ENCODE measurements around the gene TGM1.

TGM1 gene

DNA sequence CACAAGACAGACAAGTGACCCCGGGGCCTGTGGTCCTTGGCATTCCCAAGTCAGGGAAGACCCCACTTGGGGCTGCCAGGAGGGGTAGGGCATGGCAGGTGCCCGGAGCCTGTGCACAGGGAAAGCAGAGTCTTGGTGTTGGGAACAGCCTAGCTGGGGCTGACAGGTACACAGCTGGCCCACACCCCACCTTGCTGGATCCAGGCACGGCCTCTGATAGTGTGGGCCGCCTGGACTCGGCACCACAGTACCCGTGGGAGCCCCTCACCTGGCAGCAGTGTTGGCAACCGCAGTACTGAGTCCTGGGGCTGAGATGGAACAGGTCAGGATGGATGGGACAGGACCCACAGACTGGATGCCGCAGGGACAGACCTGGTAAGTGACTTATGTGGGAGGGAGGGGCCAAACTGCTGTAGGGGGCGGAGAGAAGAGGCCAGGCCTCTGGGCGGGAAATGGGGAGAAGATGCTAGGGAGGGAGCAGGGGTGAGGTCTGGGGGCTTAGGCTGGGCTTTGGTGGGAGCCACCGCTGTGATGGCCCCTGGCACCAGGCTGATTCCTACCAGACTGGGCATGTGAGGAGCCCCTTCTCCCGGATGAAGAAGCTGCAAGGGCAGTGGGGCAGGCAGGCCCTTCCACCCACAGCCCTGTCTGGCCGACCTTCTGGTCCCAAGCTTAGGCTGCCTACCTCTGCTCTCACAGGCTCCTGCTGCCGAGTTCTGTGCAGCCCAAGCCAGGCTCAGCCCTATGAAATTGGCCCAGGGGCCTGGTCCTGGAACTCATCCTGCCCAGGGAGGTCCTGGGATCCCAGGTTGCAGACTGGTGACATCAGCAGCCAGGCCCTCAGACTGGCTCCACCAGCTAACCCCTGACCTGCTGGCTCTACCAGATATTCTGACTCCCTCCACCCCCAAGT is at the start of gene TGM1:
TGM1 (minus strand) TSS at position 357 of the 913 bp plus-strand sequence. CDS start 825 bp downstream, outside the sequence.
- no peak for DNase-seq

DNA sequence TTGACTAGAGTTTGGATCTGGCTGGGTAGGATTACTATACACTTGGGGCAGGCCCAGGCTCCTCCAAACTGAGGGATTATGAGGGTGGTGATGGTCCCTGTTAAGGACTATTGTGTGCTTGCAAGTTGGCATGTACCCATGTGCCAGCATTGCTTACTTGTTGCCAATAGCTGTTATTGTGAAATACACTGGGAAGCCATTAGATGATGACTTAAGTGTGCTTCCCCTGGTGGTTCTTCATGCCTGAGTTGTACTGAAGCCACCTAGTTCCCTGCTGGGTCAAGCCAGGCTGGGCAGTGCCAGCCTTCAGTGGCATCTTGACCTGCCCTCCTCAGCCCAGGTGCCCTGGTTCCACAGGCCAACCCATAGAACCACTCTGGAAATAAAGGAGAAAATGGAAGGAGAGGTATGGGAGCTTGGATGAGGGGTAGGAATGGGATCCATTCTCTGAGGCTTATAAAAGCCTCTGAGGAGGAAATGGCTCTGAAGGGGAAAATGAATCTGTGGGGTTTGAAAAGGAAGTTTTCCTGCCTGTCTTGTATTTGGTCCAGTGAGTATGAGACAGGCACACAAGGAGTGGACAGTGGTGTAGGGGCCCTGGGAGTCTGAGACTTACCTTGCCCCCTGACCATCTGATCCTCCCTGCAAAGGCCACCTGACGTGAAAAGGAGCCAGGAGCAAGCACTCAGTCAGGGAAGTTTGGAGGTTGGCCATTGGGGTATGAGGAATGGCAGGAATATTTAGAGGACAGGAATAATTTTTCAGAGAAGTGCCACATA is 49.0 kb upstream of the TGM1 start:
- no peak for DNase-seq

GRCh38 chr14:24310646-24311604 is 47.9 kb upstream of the TGM1 start, which contains the start of gene LTB4R:
LTB4R (plus strand) TSS chr14:24311502; CDS start chr14:24315652, 4,150 bp downstream.
- peak; percentile 79 for DNase-seq

DNA sequence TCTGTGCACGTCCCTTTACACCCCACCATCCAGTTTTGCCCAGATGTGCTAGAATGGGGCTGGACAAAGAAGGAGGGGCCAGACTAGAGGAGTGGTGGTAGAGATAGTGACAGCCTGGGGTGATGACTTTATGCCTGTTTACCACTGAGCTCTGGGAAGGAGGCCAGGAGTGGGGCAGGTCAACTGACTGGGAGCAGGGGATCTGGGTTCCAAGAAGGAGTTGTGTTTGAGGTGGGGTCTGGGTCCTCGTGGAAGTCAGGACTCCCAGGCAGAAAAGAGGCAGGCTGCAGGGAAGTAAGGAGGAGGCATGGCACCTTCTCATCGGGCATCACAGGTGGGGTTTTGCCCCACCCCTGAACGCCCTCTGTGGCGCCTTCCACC is 47.3 kb upstream of the TGM1 start:
- DNase-seq = no peak

- no peak for DNase-seq
Measured at GRCh38 chr14:24309538-24310264, 46.7 kb upstream of the TGM1 start, which contains the start of gene LTB4R2. LTB4R2 (plus strand) TSS chr14:24310140; CDS start chr14:24310665, 525 bp downstream.

- DNase-seq = no peak
Measured at GRCh38 chr14:24308342-24309124, 45.6 kb upstream of the TGM1 start.

DNA sequence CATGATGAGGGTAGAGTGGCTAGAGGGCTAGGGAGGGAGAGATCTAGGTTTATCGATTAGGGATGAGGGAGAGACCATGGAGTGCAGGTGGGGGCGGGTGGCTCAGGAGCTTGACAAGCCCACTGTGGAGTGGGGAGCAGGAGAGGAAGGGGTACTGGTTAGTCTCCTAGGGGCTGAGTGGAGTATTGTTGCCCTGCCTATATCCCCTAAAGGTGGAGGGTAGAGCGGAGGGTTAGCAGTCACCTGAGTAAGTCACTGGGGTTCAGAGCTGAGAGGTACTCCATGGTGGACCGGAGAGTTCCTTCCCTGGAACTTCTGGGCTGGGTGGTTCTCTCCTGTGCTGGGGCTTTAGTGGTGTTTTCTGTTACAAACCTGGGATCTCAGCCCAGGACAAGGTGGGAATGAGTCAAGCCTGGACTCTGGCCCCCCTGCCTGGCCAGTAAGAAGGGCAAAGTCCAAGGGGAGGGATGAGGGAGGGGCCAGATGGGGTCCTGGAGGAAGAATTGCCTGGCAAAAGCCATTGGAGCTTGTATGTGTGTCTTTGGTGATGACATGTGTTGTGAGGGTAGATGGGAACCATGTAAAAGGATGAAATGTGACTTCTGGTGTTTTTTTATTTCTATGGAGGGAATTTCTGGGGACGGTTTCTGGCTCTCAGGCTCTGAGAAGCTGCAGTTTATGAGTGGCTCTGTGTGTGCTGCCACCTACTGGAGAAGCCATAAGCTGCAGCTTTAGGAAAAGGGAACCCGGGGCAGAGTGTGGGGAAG is 44.8 kb upstream of the TGM1 start, which contains the start of gene CIDEB:
CIDEB (minus strand) TSS at position 403 of the 767 bp plus-strand sequence; CDS start at position 284, 119 bp downstream.
- DNase-seq = peak; percentile 75

GRCh38 chr14:24307156-24307574 is 44.2 kb upstream of the TGM1 start:
- DNase-seq = no peak

- DNase-seq = no peak
Measured at GRCh38 chr14:24304019-24304387, 41.0 kb upstream of the TGM1 start.

DNA sequence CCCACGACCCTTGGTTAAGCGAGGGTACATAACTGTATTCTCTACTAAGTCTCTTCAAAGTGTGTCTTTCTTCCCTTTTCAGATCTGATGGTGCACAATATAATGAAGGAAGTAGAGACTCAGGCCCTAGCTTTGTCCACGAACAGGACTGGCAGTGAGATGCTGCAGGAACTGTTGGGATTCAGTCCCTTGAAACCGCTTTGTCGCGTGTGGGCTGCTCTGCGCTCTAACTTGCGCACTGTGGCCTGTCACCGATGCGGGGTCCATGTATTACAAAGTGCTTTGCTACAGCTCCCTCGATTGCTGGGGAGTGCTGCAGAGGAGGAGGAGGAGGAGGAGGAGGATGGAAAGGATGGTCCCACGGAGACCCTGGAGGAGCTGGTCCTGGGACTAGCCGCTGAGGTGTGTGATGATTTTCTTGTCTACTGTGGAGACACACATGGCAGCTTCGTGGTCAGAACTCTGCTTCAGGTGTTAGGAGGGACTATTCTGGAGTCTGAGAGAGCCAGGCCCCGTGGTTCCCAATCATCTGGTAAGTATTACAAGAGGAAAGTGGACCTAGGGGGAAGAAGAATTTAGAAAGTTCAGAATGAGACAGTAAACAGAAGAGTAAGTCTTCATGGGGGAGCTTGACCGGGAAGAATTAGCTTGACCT is 37.5 kb upstream of the TGM1 start:
- DNase-seq = no peak

DNA sequence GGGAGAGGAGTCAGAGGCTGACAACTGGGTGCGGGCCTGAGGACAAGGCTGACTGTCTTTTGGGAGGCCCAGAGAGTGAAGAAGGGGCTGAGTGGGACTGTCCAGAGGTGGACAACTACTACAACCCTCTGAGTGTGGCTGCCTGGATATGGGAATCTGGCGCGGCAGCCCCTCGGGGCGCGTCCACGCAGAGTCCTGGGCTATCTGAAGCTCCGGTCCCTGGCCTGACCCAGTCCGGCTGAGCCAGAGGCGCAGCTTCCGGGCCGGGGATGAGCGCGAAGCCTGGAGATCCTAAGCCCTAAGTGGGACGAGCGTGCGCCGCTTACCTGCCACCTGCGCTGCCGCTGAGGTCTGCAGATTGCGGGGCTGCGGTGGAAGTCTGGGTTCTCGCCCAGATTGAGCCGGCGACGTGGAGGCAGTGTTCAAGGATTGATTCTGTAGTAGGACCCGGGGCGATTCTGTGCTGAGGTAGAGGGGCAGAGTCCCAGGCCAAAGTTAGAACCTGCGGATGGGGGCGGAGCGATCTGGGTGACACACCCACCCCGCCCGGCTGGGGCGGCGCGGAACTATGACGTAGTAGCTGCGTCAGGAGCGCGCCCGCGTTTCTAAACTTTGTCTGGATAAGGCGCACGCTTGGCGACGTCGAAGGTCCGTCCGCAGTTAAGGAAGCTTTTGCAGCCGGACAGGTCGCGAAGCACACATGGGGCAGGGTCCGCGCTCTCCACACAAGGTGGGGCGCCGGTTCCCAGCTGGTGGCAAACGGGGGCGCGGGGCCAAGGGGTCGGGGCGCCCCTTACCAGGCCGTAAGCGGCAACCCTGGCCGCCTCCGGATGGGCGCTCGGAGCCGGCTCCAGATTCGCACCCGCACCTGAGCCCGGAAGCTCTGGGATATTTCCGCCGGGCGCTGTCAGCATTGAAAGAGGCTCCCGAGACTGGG is 36.5 kb upstream of the TGM1 start, which contains the start of the genes DHRS1 and NOP9:
DHRS1 (minus strand) TSS at position 526 of the 937 bp plus-strand sequence. CDS start 674 bp downstream, outside the sequence.
NOP9 (plus strand) TSS at position 596 of the 937 bp plus-strand sequence; CDS start at position 701, 105 bp downstream.
- DNase-seq = peak; percentile 92

GRCh38 chr14:24298892-24299254 is 35.9 kb upstream of the TGM1 start:
- DNase-seq = no peak

- DNase-seq = no peak
Measured at GRCh38 chr14:24297190-24297964, 34.4 kb upstream of the TGM1 start.

DNA sequence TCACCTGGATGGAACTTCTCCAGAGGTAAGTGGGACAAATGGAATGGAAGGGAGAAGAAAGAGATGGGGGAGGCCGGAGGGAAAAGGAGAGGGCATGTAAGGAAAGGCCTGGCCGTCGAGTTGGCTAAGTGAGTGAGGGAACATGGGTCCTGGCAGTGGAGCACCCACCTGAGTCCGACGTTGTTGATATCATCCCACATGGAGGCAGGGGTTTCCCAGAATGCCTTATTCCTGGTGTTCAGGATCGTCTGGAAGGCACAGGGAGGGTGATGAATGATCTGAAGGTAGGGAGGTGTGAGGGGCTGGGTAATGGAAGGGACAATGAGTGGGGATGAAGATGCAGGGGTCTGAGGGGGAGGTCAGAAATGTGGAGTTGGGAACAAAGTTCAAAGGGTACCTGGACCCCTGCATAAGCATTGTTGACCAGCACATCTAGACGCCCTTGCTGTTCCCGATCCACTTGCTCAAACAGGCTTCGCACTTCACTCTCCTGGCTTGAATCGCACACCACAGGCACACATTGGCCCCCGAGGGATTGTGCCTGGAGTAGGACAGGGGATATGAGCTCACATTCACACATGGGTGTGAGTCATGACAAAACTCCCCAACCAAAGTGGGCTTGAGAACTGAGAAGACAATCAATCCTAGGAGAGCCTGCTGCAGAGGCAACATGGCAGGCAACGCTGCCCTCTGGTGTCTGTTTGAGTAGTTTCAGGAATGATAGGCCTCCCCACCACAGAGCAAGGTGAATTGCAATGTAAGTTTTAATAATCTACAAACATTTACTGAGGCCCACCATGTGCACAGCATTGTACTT is 33.6 kb upstream of the TGM1 start:
- peak; percentile 83 for DNase-seq

GRCh38 chr14:24293525-24293924 is 30.5 kb upstream of the TGM1 start:
- no peak for DNase-seq

DNA sequence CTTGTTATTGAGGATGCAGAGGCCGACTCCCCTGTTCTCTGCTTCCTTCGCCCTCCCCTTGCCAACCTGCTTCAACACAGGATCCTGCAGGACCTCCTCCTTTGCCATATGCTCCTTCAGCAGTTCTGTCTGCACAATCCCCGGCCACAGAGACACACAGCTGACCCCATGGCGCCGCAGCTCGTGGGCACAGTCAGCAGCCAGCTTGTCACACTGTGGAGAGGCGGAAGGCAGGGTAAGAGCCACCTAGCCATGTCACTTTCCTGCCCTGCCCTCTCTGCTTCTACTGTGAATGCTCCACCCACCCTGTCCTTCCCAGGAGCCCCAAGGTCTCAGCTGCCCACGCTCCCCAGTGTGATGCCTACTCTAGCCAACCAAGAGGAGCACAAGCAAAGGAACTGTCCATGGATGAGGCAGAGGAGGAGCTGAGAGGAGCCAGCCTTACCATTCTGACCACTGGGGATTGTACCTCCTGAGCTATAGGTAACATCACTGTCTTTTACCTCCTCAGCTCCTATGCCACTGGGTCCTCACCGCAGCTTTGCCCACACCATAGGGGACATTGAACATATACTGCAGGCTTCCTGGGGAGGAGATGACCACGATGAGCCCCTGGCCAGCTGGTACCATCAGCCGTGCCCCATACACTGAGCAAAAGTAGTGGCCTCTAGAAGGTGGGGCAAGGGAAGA is 29.3 kb upstream of the TGM1 start:
- no peak for DNase-seq
